GM12872 (cell line): ENCODE data around the gene ADAMTS14.

Experiments
- CTCF ChIP-seq: IDR thresholded peaks from 3 replicates; pipeline ENCODE4 v1.5.1; 2011; ENCODE audit warnings: low read depth, mild to moderate bottlenecking, low read length, moderate library complexity; ENCODE audit not compliant: insufficient read depth

Gene ADAMTS14

GRCh38 chr10:70803775-70804420, 131.6 kb downstream of the ADAMTS14 start:
- TF ChIP-seq CTCF: no peak

GRCh38 chr10:70804421-70804808, 132.1 kb downstream of the ADAMTS14 start:
- no peak for TF ChIP-seq CTCF

GRCh38 chr10:70805619-70806215, 133.4 kb downstream of the ADAMTS14 start:
- TF ChIP-seq CTCF: no peak

- TF ChIP-seq CTCF: no peak
Observed at GRCh38 chr10:70806841-70807240, 134.5 kb downstream of the ADAMTS14 start.

- no peak for TF ChIP-seq CTCF
Observed at GRCh38 chr10:70807556-70807955, 135.2 kb downstream of the ADAMTS14 start.

- TF ChIP-seq CTCF: no peak
Observed at GRCh38 chr10:70809011-70809611, 136.8 kb downstream of the ADAMTS14 start.

GRCh38 chr10:70809726-70810125, 137.4 kb downstream of the ADAMTS14 start:
- no peak for TF ChIP-seq CTCF
